Measurements from ENCODE around the gene DNASE1L1.

DNASE1L1 gene

GRCh38 chrX:154365997-154366665 is 42.9 kb downstream of the DNASE1L1 start:
- DNase-seq = no peak

- no peak for DNase-seq
These were observed 43.9 kb downstream of the DNASE1L1 start for GRCh38 chrX:154365052-154365600.

GRCh38 chrX:154363706-154364439 is 45.2 kb downstream of the DNASE1L1 start:
- no peak for DNase-seq

GRCh38 chrX:154362085-154362742 is 46.8 kb downstream of the DNASE1L1 start:
- no peak for DNase-seq

- DNase-seq = no peak
These were observed 48.8 kb downstream of the DNASE1L1 start for GRCh38 chrX:154360155-154360713.

GRCh38 chrX:154359362-154360154 is 49.5 kb downstream of the DNASE1L1 start:
- DNase-seq = no peak

GRCh38 chrX:154358829-154359228 is 50.2 kb downstream of the DNASE1L1 start:
- no peak for DNase-seq

- DNase-seq = no peak
These were observed 51.0 kb downstream of the DNASE1L1 start for GRCh38 chrX:154358011-154358410.

- no peak for DNase-seq
These were observed 51.8 kb downstream of the DNASE1L1 start for GRCh38 chrX:154357205-154357604.

GRCh38 chrX:154356596-154356995 is 52.5 kb downstream of the DNASE1L1 start:
- no peak for DNase-seq

- no peak for DNase-seq
These were observed 53.3 kb downstream of the DNASE1L1 start for GRCh38 chrX:154355776-154356140.

- no peak for DNase-seq
These were observed 53.8 kb downstream of the DNASE1L1 start for GRCh38 chrX:154355094-154355775.

- no peak for DNase-seq
These were observed 54.5 kb downstream of the DNASE1L1 start for GRCh38 chrX:154354516-154354915.

GRCh38 chrX:154354013-154354412 is 55.0 kb downstream of the DNASE1L1 start:
- no peak for DNase-seq

- no peak for DNase-seq
These were observed 55.7 kb downstream of the DNASE1L1 start for GRCh38 chrX:154353172-154353843.

GRCh38 chrX:154352466-154352865 is 56.6 kb downstream of the DNASE1L1 start:
- no peak for DNase-seq

GRCh38 chrX:154352012-154352401 is 57.0 kb downstream of the DNASE1L1 start:
- no peak for DNase-seq

All from activated CD4-positive, alpha-beta T cell treated with anti-CD3 and anti-CD28 coated beads, Interleukin-2, amount 50 U/mL, for 16 hours (primary cell).